Suprapubic skin (tissue), 3 donors: ENCODE measurements around the gene ATF3.

ENCODE experiments used
- POLR2A ChIP-seq, 2 donors: fragments of 450-650 bp; IDR thresholded peaks; one replicate each; pipeline ENCODE4 v1.6.1; 2017; ENCODE audit warnings: antibody characterized with exemption in 2 of 2, mild to moderate bottlenecking in 2 of 2, moderate library complexity in 2 of 2
- TF ChIP-seq, protein P1 (sequence below), 2 donors: fragments of 200-600 bp in 1 of 2; fragments of 450-650 bp in 1 of 2; sonication (generic) in 1 of 2; IDR thresholded peaks; one replicate each; pipeline ENCODE4 v1.5.1; 2016 to 2019; ENCODE audit warnings: antibody characterized with exemption in 2 of 2, mild to moderate bottlenecking in 1 of 2, moderate library complexity in 1 of 2

GRCh38 chr1:212589446-212589845 lies 19.1 kb upstream of the ATF3 start:
- TF ChIP-seq POLR2A (IDR thresholded peaks at IDR 0.05), result no peak
- TF ChIP-seq, protein P1, sequence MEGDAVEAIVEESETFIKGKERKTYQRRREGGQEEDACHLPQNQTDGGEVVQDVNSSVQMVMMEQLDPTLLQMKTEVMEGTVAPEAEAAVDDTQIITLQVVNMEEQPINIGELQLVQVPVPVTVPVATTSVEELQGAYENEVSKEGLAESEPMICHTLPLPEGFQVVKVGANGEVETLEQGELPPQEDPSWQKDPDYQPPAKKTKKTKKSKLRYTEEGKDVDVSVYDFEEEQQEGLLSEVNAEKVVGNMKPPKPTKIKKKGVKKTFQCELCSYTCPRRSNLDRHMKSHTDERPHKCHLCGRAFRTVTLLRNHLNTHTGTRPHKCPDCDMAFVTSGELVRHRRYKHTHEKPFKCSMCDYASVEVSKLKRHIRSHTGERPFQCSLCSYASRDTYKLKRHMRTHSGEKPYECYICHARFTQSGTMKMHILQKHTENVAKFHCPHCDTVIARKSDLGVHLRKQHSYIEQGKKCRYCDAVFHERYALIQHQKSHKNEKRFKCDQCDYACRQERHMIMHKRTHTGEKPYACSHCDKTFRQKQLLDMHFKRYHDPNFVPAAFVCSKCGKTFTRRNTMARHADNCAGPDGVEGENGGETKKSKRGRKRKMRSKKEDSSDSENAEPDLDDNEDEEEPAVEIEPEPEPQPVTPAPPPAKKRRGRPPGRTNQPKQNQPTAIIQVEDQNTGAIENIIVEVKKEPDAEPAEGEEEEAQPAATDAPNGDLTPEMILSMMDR (IDR thresholded peaks at IDR 0.05), result no peak
